ENCODE results near the gene LRP1B.

GRCh38 chr2:140508756-140509155 lies 1622.1 kb downstream of the LRP1B start:
- TF ChIP-seq, protein P1, sequence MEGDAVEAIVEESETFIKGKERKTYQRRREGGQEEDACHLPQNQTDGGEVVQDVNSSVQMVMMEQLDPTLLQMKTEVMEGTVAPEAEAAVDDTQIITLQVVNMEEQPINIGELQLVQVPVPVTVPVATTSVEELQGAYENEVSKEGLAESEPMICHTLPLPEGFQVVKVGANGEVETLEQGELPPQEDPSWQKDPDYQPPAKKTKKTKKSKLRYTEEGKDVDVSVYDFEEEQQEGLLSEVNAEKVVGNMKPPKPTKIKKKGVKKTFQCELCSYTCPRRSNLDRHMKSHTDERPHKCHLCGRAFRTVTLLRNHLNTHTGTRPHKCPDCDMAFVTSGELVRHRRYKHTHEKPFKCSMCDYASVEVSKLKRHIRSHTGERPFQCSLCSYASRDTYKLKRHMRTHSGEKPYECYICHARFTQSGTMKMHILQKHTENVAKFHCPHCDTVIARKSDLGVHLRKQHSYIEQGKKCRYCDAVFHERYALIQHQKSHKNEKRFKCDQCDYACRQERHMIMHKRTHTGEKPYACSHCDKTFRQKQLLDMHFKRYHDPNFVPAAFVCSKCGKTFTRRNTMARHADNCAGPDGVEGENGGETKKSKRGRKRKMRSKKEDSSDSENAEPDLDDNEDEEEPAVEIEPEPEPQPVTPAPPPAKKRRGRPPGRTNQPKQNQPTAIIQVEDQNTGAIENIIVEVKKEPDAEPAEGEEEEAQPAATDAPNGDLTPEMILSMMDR (IDR thresholded peaks at IDR 0.05; ENCODE audit: low read length), result no peak
- TF ChIP-seq EZH2 (optimal IDR thresholded peaks at IDR 0.05; ENCODE audit: low read depth, low read length) (no peak), EZH2phosphoT487 (IDR thresholded peaks at IDR 0.05; ENCODE audit: low read length) (no peak)
